Transverse colon (tissue), 4 donors: Measurements from ENCODE around the gene CIAO2A. TPM values are rescaled to one million over a fixed set of nuclear protein-coding genes. Genes with fewer than 3 reads are reported as not detected.

Experiments
- DNase-seq: peaks from one replicate; pipeline ENCODE4 v3.0.0-alpha.2; 2019
- H3K27ac ChIP-seq, 4 donors: fragments of 200-600 bp; sonication (generic); 2 replicates each; pipeline ENCODE4 v1.5.1; 2016 to 2018; ENCODE audit warnings: inconsistent platforms in 4 of 4
- H3K27me3 ChIP-seq: fragments of 200-600 bp; sonication (generic); 2 replicates; pipeline ENCODE4 v1.5.1; 2017; ENCODE audit warnings: inconsistent platforms
- H3K36me3 ChIP-seq, 4 donors: fragments of 200-600 bp; sonication (generic); 2 replicates each; pipeline ENCODE4 v1.5.1; 2017 to 2019; ENCODE audit warnings: inconsistent platforms in 4 of 4
- H3K4me1 ChIP-seq, 4 donors: fragments of 200-600 bp; sonication (generic); 2 replicates each; pipeline ENCODE4 v1.5.1; 2017 to 2020; ENCODE audit warnings: inconsistent platforms in 4 of 4
- H3K4me3 ChIP-seq, 4 donors: fragments of 200-600 bp; sonication (generic); 1 replicate in 1 of 4; 2 replicates in 3 of 4; pipeline versions ENCODE4 v1.5.1 to v1.6.1; 2017 to 2019; ENCODE audit warnings: inconsistent platforms in 4 of 4
- H3K9me3 ChIP-seq, 2 donors: fragments of 200-600 bp; sonication (generic); 2 replicates each; pipeline ENCODE4 v1.5.1; 2017 to 2019; ENCODE audit warnings: inconsistent platforms in 2 of 2
- CTCF ChIP-seq, 5 experiments: fragments of 200-600 bp in 3 of 5; fragments of 450-650 bp in 2 of 5; sonication (generic) in 3 of 5; IDR thresholded peaks; 1 replicate in 2 of 5; 2 replicates in 3 of 5; pipeline ENCODE4 v1.5.1; 2016 to 2017; ENCODE audit warnings: antibody characterized with exemption in 5 of 5, inconsistent platforms in 3 of 5, mild to moderate bottlenecking in 2 of 5, moderate library complexity in 1 of 5
- EP300 ChIP-seq: sonication (generic); formaldehyde crosslinking; IDR thresholded peaks from one replicate; pipeline ENCODE4 v1.6.1; 2017; ENCODE audit warnings: antibody characterized with exemption, low read depth
- POLR2A ChIP-seq: fragments of 450-650 bp; IDR thresholded peaks from one replicate; pipeline ENCODE4 v1.6.1; 2016; ENCODE audit warnings: antibody characterized with exemption, mild to moderate bottlenecking, moderate library complexity
- POLR2AphosphoS5 ChIP-seq, 3 donors: sonication (generic); formaldehyde crosslinking; IDR thresholded peaks; one replicate each; pipeline ENCODE4 v1.6.1; 2016; ENCODE audit warnings: antibody characterized with exemption in 3 of 3
- WGBS, 2 donors: methylation state at CpG; one replicate each; pipeline ENCODE4 v1.1.5; 2018; ENCODE audit warnings: low coverage in 1 of 2; 5-methylcytosine and 5-hydroxymethylcytosine counted together
- in situ Hi-C, 4 donors: fragments of 200-750 bp; cut with MboI; loops; one replicate each; pipeline versions ENCODE4 v1.15.0 to v1.15.1; 2017; ENCODE audit warnings: low sequenced_read_pairs in 3 of 4, low pct_ligation_motif_present in 1 of 4, low pct_unique_long_range_greater_than_20kb in 1 of 4
- intact Hi-C: fragments of 100-400 bp; cut with DNase I; formaldehyde crosslinking; loops from one replicate; pipeline ENCODE4 v1.15.1; 2023; ENCODE audit warnings: low total_unique reads
- total RNA-seq, 4 donors: library from RNA; depleted of rRNA; stranded (reverse); fragments of >200 nt; gene quantifications; one replicate each; pipeline ENCODE4 v1.1.0, GENCODE V29; 2016

The CIAO2A gene
- total RNA-seq, 4 donors from 2014 or later, result 28.1 to 160 (median 104) TPM

DNA sequence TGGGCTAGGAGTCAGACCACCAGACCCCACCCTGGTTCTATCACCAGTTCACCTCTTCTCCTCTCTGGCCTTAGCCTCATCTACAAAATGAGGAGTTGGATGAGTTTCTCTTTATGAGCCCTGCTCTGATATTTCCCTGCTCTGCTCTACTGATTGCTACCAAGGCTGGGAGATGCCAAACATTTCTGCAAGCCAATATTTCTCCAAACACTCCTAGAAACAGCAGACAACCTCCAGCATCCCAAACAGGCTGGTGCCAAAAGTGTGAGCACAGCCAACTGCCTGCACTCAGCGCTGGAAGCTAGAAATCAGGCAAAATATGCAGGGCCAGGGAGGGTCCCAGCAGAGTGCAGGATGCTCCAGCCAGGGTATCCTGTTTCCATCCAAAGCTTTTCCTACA is 58.1 kb downstream of the CIAO2A start:
- no peaks in the 10 kb centered on the region for H3K27me3 ChIP-seq
- DNase-seq, result no peak
- no peak overlapping the region for H3K4me3 ChIP-seq
- no peaks in the 10 kb centered on the region for H3K4me1 ChIP-seq
- no peaks in the 10 kb centered on the region for H3K9me3 ChIP-seq
- in situ Hi-C loops, result no loop called here
- intact Hi-C loops, result no loop called here
- no peak overlapping the region for H3K27ac ChIP-seq
- WGBS, 2 donors, result 93% methylated on average over 1 of the region's 1 CpG; no CpG with 5 or more reads in 1 of the 2 donors
- H3K36me3 ChIP-seq, result peaks cover 0 to 5% (median 0%) of the 10 kb centered on the region in 4 donors
- TF ChIP-seq POLR2A (no peak), CTCF (IDR thresholded peaks at IDR 0.05) (no peak), POLR2AphosphoS5 (IDR thresholded peaks at IDR 0.05) (no peak), EP300 (no peak)

DNA sequence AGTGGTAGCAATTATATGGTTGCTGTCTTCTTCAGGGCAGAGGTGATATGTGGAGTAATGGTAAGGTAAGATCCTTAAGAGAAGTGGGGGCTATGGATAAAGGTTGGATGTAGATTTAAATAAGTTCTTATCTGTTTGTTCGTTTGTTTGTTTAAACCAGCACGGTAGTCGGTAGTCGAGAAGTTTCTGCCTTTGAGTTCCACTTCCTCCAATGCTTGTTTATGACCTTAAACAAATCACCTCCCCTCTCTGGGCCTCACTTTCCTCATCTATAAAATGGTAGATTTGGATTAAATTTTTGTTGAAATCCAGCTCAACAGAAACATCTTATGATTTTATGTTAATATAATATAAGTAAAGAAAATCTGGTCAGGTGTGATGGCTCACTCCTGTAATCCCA is 59.1 kb downstream of the CIAO2A start:
- intact Hi-C loops (no loop called here), in situ Hi-C loops (loop anchor here in 1 of 4 donors (5.0 kb wide), 1 partner anchor 87 kb away; no protein-coding TSS in a partner anchor)
- Histone ChIP-seq H3K27ac (no peak overlapping the region), H3K4me1 (no peaks in the 10 kb centered on the region), H3K36me3 (peaks cover 0 to 5% (median 0%) of the 10 kb centered on the region in 4 donors), H3K27me3 (no peaks in the 10 kb centered on the region), H3K9me3 (no peaks in the 10 kb centered on the region), H3K4me3 (no peak overlapping the region)
- 14 to 24% methylated on average over 4 of the region's 4 CpGs for WGBS, 2 donors
- DNase-seq, result no peak
- TF ChIP-seq POLR2AphosphoS5 (IDR thresholded peaks at IDR 0.05), result no peak
- TF ChIP-seq CTCF (IDR thresholded peaks at IDR 0.05), result no peak
- TF ChIP-seq POLR2A, result no peak
- TF ChIP-seq EP300, result no peak

- WGBS, 2 donors, result 91 to 96% methylated on average over 5 of the region's 5 CpGs
- H3K27me3 ChIP-seq, result no peaks in the 10 kb centered on the region
- in situ Hi-C loops, result loop anchor here in 1 of 4 donors (5.0 kb wide), 1 partner anchor 85 kb away; no protein-coding TSS in a partner anchor
- DNase-seq, result no peak
- intact Hi-C loops, result no loop called here
- H3K9me3 ChIP-seq, result no peaks in the 10 kb centered on the region
- no peaks in the 10 kb centered on the region for H3K36me3 ChIP-seq
- peaks cover 0 to 6% (median 2%) of the 10 kb centered on the region in 4 donors for H3K4me1 ChIP-seq
- no peak overlapping the region for H3K4me3 ChIP-seq
- no peak overlapping the region for H3K27ac ChIP-seq
- TF ChIP-seq POLR2A (no peak), CTCF (IDR thresholded peaks at IDR 0.05) (no peak), EP300 (no peak), POLR2AphosphoS5 (IDR thresholded peaks at IDR 0.05) (no peak)
Measured at GRCh38 chr15:64032329-64032728, 61.3 kb downstream of the CIAO2A start.

DNA sequence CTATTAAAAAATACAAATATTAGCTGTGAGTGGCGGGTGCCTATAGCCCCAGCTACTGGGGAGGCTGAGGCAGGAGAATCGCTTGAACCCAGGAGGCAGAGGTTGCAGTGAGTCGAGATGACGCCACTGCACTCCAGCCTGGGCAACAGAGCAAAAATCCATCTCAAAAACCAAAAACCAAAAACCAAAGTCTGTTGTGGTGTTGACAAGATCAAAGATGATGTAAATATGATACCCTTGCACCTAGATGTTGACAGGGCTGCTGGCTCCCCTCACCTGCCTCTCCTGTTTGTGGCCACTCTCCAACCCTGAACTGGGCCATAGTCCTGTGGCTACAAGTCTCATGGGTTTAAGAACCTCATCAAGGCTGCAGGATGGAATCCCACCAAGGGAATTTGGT is 63.5 kb downstream of the CIAO2A start:
- no peaks in the 10 kb centered on the region for H3K9me3 ChIP-seq
- no peaks in the 10 kb centered on the region for H3K36me3 ChIP-seq
- in situ Hi-C loops (loop anchor here in 1 of 4 donors (5.0 kb wide), 1 partner anchor 83 kb away; no protein-coding TSS in a partner anchor), intact Hi-C loops (no loop called here)
- DNase-seq, result no peak
- H3K27ac ChIP-seq, result no peak overlapping the region
- H3K27me3 ChIP-seq, result no peaks in the 10 kb centered on the region
- TF ChIP-seq POLR2A (no peak), EP300 (no peak)
- peaks cover 0 to 17% (median 7%) of the 10 kb centered on the region in 4 donors for H3K4me1 ChIP-seq
- H3K4me3 ChIP-seq, result no peak overlapping the region
- WGBS, 2 donors, result 80 to 90% methylated on average over 1 to 4 of the region's 4 CpGs

GRCh38 chr15:64029633-64030032 is 64.0 kb downstream of the CIAO2A start:
- Histone ChIP-seq H3K9me3 (no peaks in the 10 kb centered on the region), H3K36me3 (no peaks in the 10 kb centered on the region), H3K4me3 (no peak overlapping the region), H3K27ac (no peak overlapping the region), H3K4me1 (peaks cover 0 to 20% (median 9%) of the 10 kb centered on the region in 4 donors), H3K27me3 (no peaks in the 10 kb centered on the region)
- intact Hi-C loops (no loop called here), in situ Hi-C loops (loop anchor here in 1 of 4 donors (5.0 kb wide), 1 partner anchor 82 kb away; no protein-coding TSS in a partner anchor)
- TF ChIP-seq EP300 (no peak), POLR2A (no peak), POLR2AphosphoS5 (IDR thresholded peaks at IDR 0.05) (no peak), CTCF (IDR thresholded peaks at IDR 0.05) (no peak)
- 95% methylated on average over 4 of the region's 4 CpGs; no CpG with 5 or more reads in 1 of the 2 donors for WGBS, 2 donors
- DNase-seq, result no peak
